IMR-90 (cell line): Measurements from ENCODE around the gene VPS50. TPM values are rescaled to one million over a fixed set of nuclear protein-coding genes. Genes with fewer than 3 reads are reported as not detected.

ENCODE experiments used
- ATAC-seq: fragments of 200-7000 bp; cut with Tn5 transposase; 2 replicates; pipeline ENCODE4 v1.9.1; 2020; ENCODE audit warnings: low read depth, mild to moderate bottlenecking, moderate library complexity
- BruUV-seq: library from RNA; stranded (reverse); fragments of 400-500 nt; replicated peaks from 2 replicates; lab custom pipeline; 2021; lab: Mats Ljungman, UMichigan
- CTCF ChIA-PET: fragments of 300-600 bp; formaldehyde crosslinking; extraction: SDS; loops from one replicate; lab custom pipeline; 2021; ENCODE audit warnings: antibody characterized with exemption; lab: Yijun Ruan, JAX
- POLR2A ChIA-PET: fragments of 300-600 bp; sonication (Branson Sonifier 250); formaldehyde crosslinking; loops from one replicate; lab custom pipeline; 2022; ENCODE audit warnings: antibody characterized with exemption; ENCODE audit not compliant: unreplicated experiment; lab: Charles Lee
- DNase-seq: peaks from one replicate; pipeline ENCODE4 v3.0.0; 2013
- H2AFZ ChIP-seq: replicated peaks from 2 replicates; pipeline ENCODE3; 2013; ENCODE audit warnings: low read length, mild to moderate bottlenecking; ENCODE audit not compliant: poor library complexity
- H2AK5ac ChIP-seq: 2 replicates; pipeline ENCODE4 v1.6.1; 2013; ENCODE audit warnings: low read depth, low read length, inconsistent platforms
- H2AK9ac ChIP-seq: replicated peaks from 2 replicates; pipeline ENCODE3; 2013; ENCODE audit warnings: mild to moderate bottlenecking, low read depth, low read length, moderate library complexity; ENCODE audit not compliant: poor library complexity
- H2BK120ac ChIP-seq: 2 replicates; pipeline ENCODE4 v1.6.1; 2013; ENCODE audit warnings: low read depth, low read length, inconsistent platforms
- H2BK15ac ChIP-seq: 3 replicates; pipeline ENCODE4 v1.6.1; 2013; ENCODE audit warnings: low read depth, low read length, inconsistent platforms
- H2BK20ac ChIP-seq: 2 replicates; pipeline ENCODE4 v1.6.1; 2013; ENCODE audit warnings: low read depth, mild to moderate bottlenecking, inconsistent platforms, low read length, moderate library complexity
- H2BK5ac ChIP-seq: 2 replicates; pipeline ENCODE4 v1.6.1; 2013; ENCODE audit warnings: mild to moderate bottlenecking, low read depth, low read length, inconsistent platforms; ENCODE audit not compliant: poor library complexity, severe bottlenecking
- H3K14ac ChIP-seq: replicated peaks from 2 replicates; pipeline ENCODE4 v1.6.1; 2013; ENCODE audit warnings: low read depth, low read length, inconsistent platforms
- H3K18ac ChIP-seq: 2 replicates; pipeline ENCODE4 v1.6.1; 2013; ENCODE audit warnings: low read depth, low read length, control low read depth
- H3K23ac ChIP-seq: 2 replicates; pipeline ENCODE4 v1.6.1; 2013; ENCODE audit warnings: low read depth, low read length, inconsistent platforms
- H3K27ac ChIP-seq: 2 replicates; pipeline ENCODE4 v1.5.1; 2013; ENCODE audit warnings: mild to moderate bottlenecking, control low read depth, low read length; ENCODE audit not compliant: insufficient read depth
- H3K27me3 ChIP-seq: 2 replicates; pipeline ENCODE4 v1.6.1; 2013; ENCODE audit warnings: low read length; ENCODE audit not compliant: control insufficient read depth, insufficient read depth
- H3K36me3 ChIP-seq: 2 replicates; pipeline ENCODE4 v1.6.1; 2013; ENCODE audit warnings: low read length, mixed read lengths; ENCODE audit not compliant: control insufficient read depth, insufficient read depth
- H3K4ac ChIP-seq: 2 replicates; pipeline ENCODE4 v1.6.1; 2013; ENCODE audit warnings: low read depth, low read length, inconsistent platforms
- H3K4me1 ChIP-seq: 2 replicates; pipeline ENCODE4 v1.6.1; 2013; ENCODE audit warnings: low read length, mixed read lengths; ENCODE audit not compliant: control insufficient read depth, insufficient read depth
- H3K4me2 ChIP-seq: 2 replicates; pipeline ENCODE4 v1.6.1; 2013; ENCODE audit warnings: low read depth, mild to moderate bottlenecking, control low read depth, low read length, moderate library complexity
- H3K4me3 ChIP-seq: 2 replicates; pipeline ENCODE4 v1.5.1; 2013; ENCODE audit warnings: low read depth, mild to moderate bottlenecking, control low read depth, low read length, moderate library complexity; ENCODE audit not compliant: insufficient read depth
- H3K56ac ChIP-seq: 2 replicates; pipeline ENCODE4 v1.6.1; 2013; ENCODE audit warnings: low read length, inconsistent platforms; ENCODE audit not compliant: insufficient read depth; ENCODE audit errors: extremely low read depth
- H3K79me1 ChIP-seq, 2 experiments: 2 replicates each; pipeline ENCODE4 v1.6.1; 2013; ENCODE audit warnings: low read length in 2 of 2, inconsistent platforms in 1 of 2, low read depth in 1 of 2
- H3K9ac ChIP-seq: 2 replicates; pipeline ENCODE4 v1.6.1; 2013; ENCODE audit warnings: low read depth, low read length, control low read depth
- H3K9me1 ChIP-seq: 2 replicates; pipeline ENCODE4 v1.6.1; 2013; ENCODE audit warnings: low read length, inconsistent platforms; ENCODE audit not compliant: insufficient read depth
- H3K9me3 ChIP-seq: 2 replicates; pipeline ENCODE4 v1.6.1; 2013; ENCODE audit warnings: low read length; ENCODE audit not compliant: control insufficient read depth, insufficient read depth
- H4K20me1 ChIP-seq: 2 replicates; pipeline ENCODE4 v1.6.1; 2013; ENCODE audit warnings: low read length, inconsistent platforms; ENCODE audit not compliant: insufficient read depth
- H4K5ac ChIP-seq: 2 replicates; pipeline ENCODE4 v1.6.1; 2013; ENCODE audit warnings: mild to moderate bottlenecking, low read depth, low read length, control low read depth
- H4K8ac ChIP-seq, 2 experiments: 2 replicates each; pipeline ENCODE4 v1.6.1; 2013; ENCODE audit warnings: low read depth in 2 of 2, low read length in 2 of 2, control low read depth in 1 of 2, inconsistent platforms in 1 of 2
- H4K91ac ChIP-seq: 2 replicates; pipeline ENCODE4 v1.6.1; 2013; ENCODE audit warnings: low read depth, low read length, inconsistent platforms; ENCODE audit not compliant: insufficient read depth
- BHLHE40 ChIP-seq: fragments of 150-350 bp; IDR thresholded peaks from 2 replicates; pipeline ENCODE4 v1.6.1; 2016; ENCODE audit warnings: mild to moderate bottlenecking, low read depth, low read length
- CEBPB ChIP-seq: IDR thresholded peaks from 2 replicates; pipeline ENCODE4 v1.6.1; 2012; ENCODE audit warnings: low read depth, low read length, improper control_type of control experiment
- CHD1 ChIP-seq: IDR thresholded peaks from 2 replicates; pipeline ENCODE4 v1.6.1; 2012; ENCODE audit warnings: low read depth, low read length, improper control_type of control experiment
- CTCF ChIP-seq: conservative IDR thresholded peaks from 2 replicates; pipeline ENCODE4 v1.5.1; 2012; ENCODE audit warnings: mild to moderate bottlenecking, low read depth, low read length, improper control_type of control experiment
- FOS ChIP-seq: fragments of 150-350 bp; IDR thresholded peaks from 2 replicates; pipeline ENCODE4 v1.6.1; 2016; ENCODE audit warnings: low read depth, low read length
- MAFK ChIP-seq: IDR thresholded peaks from 2 replicates; pipeline ENCODE4 v1.6.1; 2012; ENCODE audit warnings: low read depth, low read length, improper control_type of control experiment
- POLR2A ChIP-seq: IDR thresholded peaks from 2 replicates; pipeline ENCODE4 v1.6.1; 2012; ENCODE audit warnings: mild to moderate bottlenecking, low read depth, low read length
- RFX5 ChIP-seq: IDR thresholded peaks from 2 replicates; pipeline ENCODE4 v1.8.0; 2012; ENCODE audit warnings: low read depth, mild to moderate bottlenecking, low read length, moderate library complexity
- SMC3 ChIP-seq: fragments of 150-350 bp; IDR thresholded peaks from 2 replicates; pipeline ENCODE4 v1.6.1; 2016; ENCODE audit warnings: low read depth, mild to moderate bottlenecking, antibody characterized with exemption, low read length, moderate library complexity
- WGBS, 2 experiments: methylation state at CpG; one replicate each; pipeline versions ENCODE4 v1.1.5 to v1.1.7; 2013; ENCODE audit warnings: missing lambda C conversion rate in 2 of 2; ENCODE audit not compliant: insufficient read length in 1 of 2; ENCODE audit errors: extremely low coverage in 2 of 2; 5-methylcytosine and 5-hydroxymethylcytosine counted together
- dilution Hi-C: fragments of 300-500 bp; cut with HindIII; formaldehyde crosslinking; loops from one replicate; pipeline ENCODE4 v1.14.3; 2018; ENCODE audit warnings: low sequenced_read_pairs; ENCODE audit not compliant: unreplicated experiment
- in situ Hi-C: fragments of 300-500 bp; cut with MboI; formaldehyde crosslinking; loops from 3 replicates; pipeline ENCODE4 v1.14.3; 2019; ENCODE audit warnings: low sequenced_read_pairs, inconsistent platforms, mixed read lengths
- intact Hi-C: fragments of 100-400 bp; cut with micrococcal nuclease; formaldehyde crosslinking; loops from 2 replicates; pipeline ENCODE4 v1.10.0; 2022
- polyA plus RNA-seq, 3 experiments: library from polyadenylated mRNA; depleted of rRNA; stranded (reverse); fragments of >200 nt; gene quantifications; 2 replicates each; pipeline ENCODE4 v1.2.3, GENCODE V29; 2012; ENCODE audit warnings: low replicate concordance in 1 of 3
- total RNA-seq: library from RNA; depleted of rRNA; stranded (reverse); fragments of >200 nt; gene quantifications from 2 replicates; pipeline ENCODE4 v1.2.3, GENCODE V29; 2012

The VPS50 gene
- total and polyA plus RNA-seq, 2 of the 4 experiments (the other 2 are of a cell fraction) = 7.1 to 22.0 TPM

GRCh38 chr7:93232673-93233018 lies 480 bp downstream of the VPS50 start:
- Histone ChIP-seq H3K36me3 (no peaks in the 10 kb centered on the region), H3K9me1 (peaks cover 3% of the 10 kb centered on the region; the same call in 1 of the 2 replicates), H3K4ac (peak overlapping the region; percentile 19; the same call in 1 of the 2 replicates), H2BK15ac (no peak overlapping the region), H2AK5ac (no peak overlapping the region; the same call in 1 of the 2 replicates), H2BK5ac (no peak overlapping the region), H3K4me2 (peak overlapping the region; percentile 99), H2BK120ac (no peak overlapping the region), H3K27ac (0 out of 2 replicates have a peak overlapping the region, but pooled peaks have one; percentile 2), H3K9ac (peak overlapping the region; percentile 66), H3K4me3 (peak overlapping the region; percentile 71), H4K20me1 (no peaks in the 10 kb centered on the region), H3K9me3 (no peaks in the 10 kb centered on the region), H3K79me1 (peaks cover 16 to 25% of the 10 kb centered on the region in 2 experiments), H4K8ac (peak overlapping the region; percentile 89 to 95), H2BK20ac (no peak overlapping the region), H2AK9ac (peak overlapping the region; percentile 90), H3K23ac (no peak overlapping the region), H4K91ac (no peak overlapping the region; the same call in 1 of the 2 replicates), H4K5ac (peak overlapping the region; percentile 74), H3K14ac (no peak overlapping the region), H3K27me3 (no peaks in the 10 kb centered on the region), H3K56ac (no peak overlapping the region), H3K4me1 (no peaks in the 10 kb centered on the region), H3K18ac (no peak overlapping the region), H2AFZ (peak overlapping the region; percentile 98)
- TF ChIP-seq MAFK (no peak), SMC3 (no peak), RFX5 (no peak), FOS (no peak), BHLHE40 (no peak), POLR2A (no peak), CHD1 (no peak), CTCF (no peak), CEBPB (no peak)
- ATAC-seq (peak; percentile 3; the same call in 1 of the 2 replicates), DNase-seq (no peak)
- dilution Hi-C loops (no loop called here), intact Hi-C loops (no loop called here), in situ Hi-C loops (loop anchor here (25.0 kb wide), 1 partner anchor 980 kb away; no protein-coding TSS in a partner anchor)
- WGBS, 2 experiments = no CpG with 5 or more reads among the region's 8 CpGs
- POLR2A ChIA-PET = no interaction called here
- no TSS peak for BruUV-seq
- CTCF ChIA-PET = interaction anchor here (0.9 to 2.2 kb wide), 3 partner anchors 9 to 142 kb away, joined by 3 to 9 read pairs (median 3); no protein-coding TSS in a partner anchor
